Daoy (cell line): ENCODE data around the gene HYDIN. TPM values are rescaled to one million over a fixed set of nuclear protein-coding genes. Genes with fewer than 3 reads are reported as not detected.

Source experiments
- DNase-seq: peaks from one replicate; pipeline ENCODE4 v3.0.0-alpha.2; 2015; ENCODE audit warnings: low read depth
- total RNA-seq: library from RNA; depleted of rRNA; stranded (reverse); fragments of >200 nt; shearing (Covaris generic); gene quantifications from 2 replicates; pipeline ENCODE4 v1.2.3, GENCODE V29; 2014; rRNA removed

HYDIN gene
- total RNA-seq, 1 experiment from 2014 or later, result 1.1 TPM

DNA sequence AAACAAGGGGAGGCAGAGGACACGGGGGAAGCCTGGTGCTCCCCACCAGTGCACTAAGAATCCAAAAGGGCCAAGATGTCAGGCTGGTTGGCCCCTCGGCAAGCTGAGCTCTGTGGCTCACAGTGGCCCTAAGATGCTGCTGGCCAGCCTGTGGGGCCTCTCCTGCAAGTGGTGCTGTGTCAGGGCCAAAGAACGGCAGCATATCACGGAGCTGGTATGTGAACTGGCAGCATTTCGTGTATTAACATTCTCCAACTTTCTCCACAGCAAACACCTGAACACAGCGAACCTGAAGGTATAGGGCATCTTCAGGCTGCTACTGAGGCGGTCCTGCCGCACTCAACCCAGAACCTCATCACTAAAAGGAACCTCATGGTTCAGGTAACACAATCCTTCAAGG lies 464.3 kb downstream of the HYDIN start:
- no peak for DNase-seq

DNA sequence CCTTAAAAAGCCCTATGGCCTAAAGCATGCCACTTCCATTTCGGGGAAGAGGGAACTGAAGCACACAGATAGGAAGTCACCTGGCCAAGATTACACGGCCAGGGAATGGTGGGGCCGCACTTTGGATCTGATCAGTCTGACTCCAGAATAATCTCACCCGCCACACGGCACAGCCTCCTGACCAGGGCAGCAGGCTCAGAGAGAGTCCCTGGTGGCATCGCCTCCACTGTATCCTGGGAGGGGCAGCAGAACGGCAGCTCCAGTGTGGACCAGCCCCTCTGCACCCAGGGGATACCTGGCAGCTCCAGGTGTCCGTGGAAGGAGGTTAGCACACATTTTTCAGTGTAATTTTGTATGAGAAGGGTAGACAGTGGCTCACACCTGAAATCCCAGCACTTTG lies 465.0 kb downstream of the HYDIN start:
- no peak for DNase-seq

GRCh38 chr16:70764632-70765031 lies 465.9 kb downstream of the HYDIN start:
- DNase-seq, result no peak

DNA sequence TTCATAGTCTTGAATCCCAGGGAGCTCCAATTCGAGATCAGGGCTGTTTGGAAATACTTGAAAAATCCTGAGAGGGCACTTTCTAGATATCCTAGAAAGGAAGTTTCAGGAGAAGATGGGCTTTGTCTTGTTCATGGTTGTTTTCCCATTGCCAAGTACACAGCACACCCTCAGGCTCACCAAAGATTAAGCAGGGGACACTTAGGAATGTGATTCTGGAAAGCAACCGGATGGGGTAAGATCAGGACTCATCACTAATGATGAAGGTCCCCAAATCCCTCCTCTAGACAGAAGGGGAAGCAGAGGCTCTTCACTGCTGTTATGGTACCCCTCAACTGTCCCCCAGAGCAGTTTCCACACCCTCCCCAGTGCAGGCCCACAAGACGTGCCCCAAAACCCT lies 470.3 kb downstream of the HYDIN start:
- no peak for DNase-seq

GRCh38 chr16:70759666-70760065 lies 470.9 kb downstream of the HYDIN start:
- no peak for DNase-seq

- DNase-seq, result no peak
These were observed 471.7 kb downstream of the HYDIN start for GRCh38 chr16:70758786-70759185.

Other genes starting within 250 kb of the HYDIN start
- 17.6 and 20.6 TPM in 2 replicates for gene CMTR2, start 58.7 kb upstream of the HYDIN start, total RNA-seq
- gene CALB2, start 128.0 kb upstream of the HYDIN start, total RNA-seq, result 8.1 and 11.3 TPM in 2 replicates
- gene TLE7, start 211.3 kb upstream of the HYDIN start, total RNA-seq, result not detected in 2 replicates
- gene ZNF23, start 231.5 kb upstream of the HYDIN start, total RNA-seq, result 9.6 and 11.5 TPM in 2 replicates